Left lung (tissue), 10 donors: ENCODE measurements around the gene RARS2. TPM values are rescaled to one million over a fixed set of nuclear protein-coding genes. Genes with fewer than 3 reads are reported as not detected.

Experiments used
- ATAC-seq: fragments of 200-7000 bp; cut with Tn5 transposase; one replicate; pipeline ENCODE4 v1.9.1; 2020; ENCODE audit warnings: moderate library complexity
- DNase-seq, 4 donors: peaks; one replicate each; pipeline ENCODE4 v3.0.0-alpha.2; 2013 to 2020
- H3K27ac ChIP-seq, 2 donors: fragments of 200-600 bp; sonication (generic) in 1 of 2; one replicate each; pipeline versions ENCODE4 v1.5.0 to v1.8.0; 2020 to 2021
- H3K27me3 ChIP-seq, 2 donors: fragments of 200-600 bp; sonication (generic) in 1 of 2; one replicate each; pipeline versions ENCODE4 v1.5.0 to v1.8.0; 2020 to 2021
- H3K36me3 ChIP-seq, 2 donors: fragments of 200-600 bp; sonication (generic) in 1 of 2; one replicate each; pipeline versions ENCODE4 v1.5.0 to v1.8.0; 2020 to 2021
- H3K4me1 ChIP-seq, 2 donors: fragments of 200-600 bp; one replicate each; pipeline ENCODE4 v1.8.0; 2021
- H3K4me3 ChIP-seq, 2 donors: fragments of 200-600 bp; sonication (generic) in 1 of 2; one replicate each; pipeline versions ENCODE4 v1.5.0 to v1.8.0; 2020 to 2021; ENCODE audit warnings: mild to moderate bottlenecking in 1 of 2
- H3K9me3 ChIP-seq, 2 donors: fragments of 200-600 bp; sonication (generic) in 1 of 2; one replicate each; pipeline versions ENCODE4 v1.5.0 to v1.8.0; 2020 to 2021
- CTCF ChIP-seq, 2 donors: fragments of 200-600 bp; sonication (generic) in 1 of 2; IDR thresholded peaks; one replicate each; pipeline versions ENCODE4 v1.5.0 to v1.8.0; 2021; ENCODE audit warnings: antibody characterized with exemption in 2 of 2
- intact Hi-C, 2 donors: fragments of 100-400 bp; cut with DNase I; formaldehyde crosslinking; loops; one replicate each; pipeline versions ENCODE4 v1.11.2 to v1.14.2; 2022
- polyA plus RNA-seq, 6 donors: library from polyadenylated mRNA; unstranded; fragments of 120-200 nt; gene quantifications; one replicate each; pipeline ENCODE4 v1.2.1, GENCODE V29; 2013; ENCODE audit not compliant: insufficient read length in 6 of 6
- total RNA-seq, 2 donors: library from RNA; stranded (reverse); fragmentation: NEBNext Ultra II Directional; extraction: Animal tissue kit (Norgen Biotek cat#: 25700); gene quantifications; one replicate each; pipeline ENCODE4 v1.2.1, GENCODE V29; 2021
- donor health status: DM: no; HTN: yes; CAD: no.
- donor health status: DM: no; HTN: no; CAD: no.

Gene RARS2
- total and polyA plus RNA-seq, 8 donors = 31.1 to 71.7 (median 69.4) TPM

GRCh38 chr6:87561017-87561416 is 28.8 kb downstream of the RARS2 start:
- no peaks in the 10 kb centered on the region for H3K4me1 ChIP-seq
- no peak overlapping the region for H3K4me3 ChIP-seq
- H3K27ac ChIP-seq = no peak overlapping the region
- TF ChIP-seq CTCF (IDR thresholded peaks at IDR 0.05) = no peak
- intact Hi-C loops = no loop called here
- ATAC-seq (no peak), DNase-seq (no peak)
- H3K27me3 ChIP-seq = no peaks in the 10 kb centered on the region
- no peaks in the 10 kb centered on the region for H3K9me3 ChIP-seq
- peaks cover 0 to 70% of the 10 kb centered on the region in 2 donors for H3K36me3 ChIP-seq

- peaks cover 13 to 77% of the 10 kb centered on the region in 2 donors for H3K36me3 ChIP-seq
- no peak for DNase-seq
- no peaks in the 10 kb centered on the region for H3K9me3 ChIP-seq
- H3K27me3 ChIP-seq = no peaks in the 10 kb centered on the region
- ATAC-seq = no peak
- intact Hi-C loops = no loop called here
- no peak overlapping the region for H3K4me3 ChIP-seq
- no peak for TF ChIP-seq CTCF (IDR thresholded peaks at IDR 0.05)
- H3K27ac ChIP-seq = no peak overlapping the region
- no peaks in the 10 kb centered on the region for H3K4me1 ChIP-seq
These were observed 31.3 kb downstream of the RARS2 start for GRCh38 chr6:87558446-87558845.

DNA sequence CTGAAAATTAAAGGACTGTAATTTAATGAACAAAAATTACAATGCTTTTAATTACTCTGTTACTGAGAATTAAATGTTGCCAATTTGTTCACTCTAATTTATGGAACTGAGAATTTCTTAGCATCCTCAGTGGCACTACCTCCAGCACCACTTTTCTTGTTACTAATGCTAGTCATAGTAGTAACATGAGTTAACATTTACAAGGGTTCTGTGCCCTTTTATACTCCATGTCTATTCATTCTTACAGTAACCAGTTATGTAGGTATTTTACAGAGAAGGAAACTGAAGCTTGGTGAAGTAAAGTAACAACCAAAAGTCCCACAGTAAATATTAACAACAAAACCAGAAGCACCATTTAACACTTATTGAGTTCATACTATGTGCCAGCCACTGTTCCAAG is 34.3 kb downstream of the RARS2 start:
- DNase-seq (no peak), ATAC-seq (no peak)
- intact Hi-C loops = no loop called here
- no peaks in the 10 kb centered on the region for H3K9me3 ChIP-seq
- no peaks in the 10 kb centered on the region for H3K4me1 ChIP-seq
- peaks cover 13 to 72% of the 10 kb centered on the region in 2 donors for H3K36me3 ChIP-seq
- TF ChIP-seq CTCF (IDR thresholded peaks at IDR 0.05) = no peak
- no peak overlapping the region for H3K4me3 ChIP-seq
- no peak overlapping the region for H3K27ac ChIP-seq
- H3K27me3 ChIP-seq = no peaks in the 10 kb centered on the region

DNA sequence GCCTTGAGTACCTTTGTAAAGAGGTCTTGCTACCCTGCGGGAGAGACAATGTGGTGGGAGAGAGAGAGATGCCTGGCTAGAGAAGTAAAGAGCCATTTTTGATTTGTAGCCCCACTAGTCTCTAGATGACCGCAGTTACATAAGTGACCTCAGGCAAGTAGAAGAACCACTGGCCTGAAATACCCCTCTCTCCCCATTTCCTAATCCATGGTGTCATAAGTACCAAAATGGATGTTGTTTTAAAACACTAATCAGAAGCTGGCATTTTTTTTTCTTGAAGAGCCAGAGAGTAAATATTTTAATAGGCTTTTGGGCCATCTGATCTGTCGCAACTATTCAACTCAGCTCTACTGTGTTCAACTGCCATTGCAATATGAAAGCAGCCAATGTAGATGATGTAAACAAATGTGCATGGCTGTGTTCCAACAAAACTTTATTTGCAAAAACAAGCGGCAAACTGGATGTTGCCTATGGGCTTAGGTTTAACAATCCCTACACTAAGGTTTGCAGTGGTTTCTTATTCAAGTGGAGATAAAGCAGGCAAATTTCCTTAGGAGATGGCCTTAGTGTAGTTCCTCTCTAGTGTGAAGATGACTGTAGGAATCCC is 36.5 kb downstream of the RARS2 start:
- ATAC-seq (no peak), DNase-seq (no peak)
- intact Hi-C loops = no loop called here
- no peak for TF ChIP-seq CTCF (IDR thresholded peaks at IDR 0.05)
- Histone ChIP-seq H3K27ac (no peak overlapping the region), H3K36me3 (peaks cover 13 to 67% of the 10 kb centered on the region in 2 donors), H3K4me3 (no peak overlapping the region), H3K4me1 (no peaks in the 10 kb centered on the region), H3K27me3 (no peaks in the 10 kb centered on the region), H3K9me3 (no peaks in the 10 kb centered on the region)

- no peak for DNase-seq
- Histone ChIP-seq H3K9me3 (no peaks in the 10 kb centered on the region), H3K36me3 (peaks cover 13 to 65% of the 10 kb centered on the region in 2 donors), H3K4me3 (no peak overlapping the region), H3K27me3 (no peaks in the 10 kb centered on the region), H3K4me1 (no peaks in the 10 kb centered on the region), H3K27ac (no peak overlapping the region)
- ATAC-seq = no peak
- TF ChIP-seq CTCF (IDR thresholded peaks at IDR 0.05) = no peak
- intact Hi-C loops = no loop called here
These were observed 38.0 kb downstream of the RARS2 start for GRCh38 chr6:87551799-87552198.
